Osteocyte (in vitro differentiated cells): ENCODE measurements around the gene DENND6B. TPM values are rescaled to one million over a fixed set of nuclear protein-coding genes. Genes with fewer than 3 reads are reported as not detected.

Experiments
- DNase-seq: peaks from one replicate; pipeline ENCODE4 v3.0.0; 2021; ENCODE audit warnings: mixed read lengths; ENCODE audit not compliant: unreplicated experiment; ENCODE audit errors: extremely low spot score
- H3K27ac Mint-ChIP-seq: one replicate; pipeline ENCODE4 v1.8.0; 2021; ENCODE audit warnings: mild to moderate bottlenecking, mixed read lengths; ENCODE audit not compliant: unreplicated experiment
- H3K27me3 Mint-ChIP-seq: one replicate; pipeline ENCODE4 v1.8.0; 2021; ENCODE audit warnings: mixed read lengths; ENCODE audit not compliant: unreplicated experiment
- H3K36me3 Mint-ChIP-seq: one replicate; pipeline ENCODE4 v1.8.0; 2021; ENCODE audit warnings: mixed read lengths; ENCODE audit not compliant: unreplicated experiment
- H3K4me1 Mint-ChIP-seq: one replicate; pipeline ENCODE4 v1.8.0; 2021; ENCODE audit warnings: mixed read lengths; ENCODE audit not compliant: unreplicated experiment
- H3K4me3 Mint-ChIP-seq: one replicate; pipeline ENCODE4 v1.8.0; 2021; ENCODE audit warnings: mild to moderate bottlenecking, moderate library complexity, mixed read lengths; ENCODE audit not compliant: unreplicated experiment
- H3K9me3 Mint-ChIP-seq: one replicate; pipeline ENCODE4 v1.8.0; 2021; ENCODE audit warnings: mixed read lengths; ENCODE audit not compliant: unreplicated experiment
- CTCF ChIP-seq: fragments of 200-600 bp; sonication (generic); IDR thresholded peaks from 2 replicates; pipeline ENCODE4 v1.5.0; 2021; ENCODE audit warnings: antibody characterized with exemption, mild to moderate bottlenecking, moderate library complexity
- total RNA-seq: library from RNA; stranded (reverse); gene quantifications from 2 replicates; pipeline ENCODE4 v1.2.1, GENCODE V29; 2021

The DENND6B gene
- total RNA-seq, 1 donor from 2014 or later = 10.8 TPM

GRCh38 chr22:50343541-50343935 lies 16.7 kb upstream of the DENND6B start:
- Mint-ChIP-seq H3K4me1 (peaks cover 8% of the 10 kb centered on the region), H3K4me3 (peak overlapping the region; percentile 62), H3K27ac (no peak overlapping the region), H3K36me3 (no peaks in the 10 kb centered on the region), H3K9me3 (no peaks in the 10 kb centered on the region), H3K27me3 (no peaks in the 10 kb centered on the region)
- no peak for DNase-seq
- TF ChIP-seq CTCF = no peak

GRCh38 chr22:50342651-50343540 lies 16.1 kb upstream of the DENND6B start, which contains the start of gene PPP6R2:
PPP6R2 (plus strand) TSS chr22:50343327; CDS start chr22:50393909, 50,582 bp downstream.
- no peak for TF ChIP-seq CTCF
- peaks cover 8% of the 10 kb centered on the region for H3K4me1 Mint-ChIP-seq
- peak within 1 kb of the TSS; percentile 84 for H3K27ac Mint-ChIP-seq
- H3K9me3 Mint-ChIP-seq = no peaks in the 10 kb centered on the region
- H3K36me3 Mint-ChIP-seq = no peaks in the 10 kb centered on the region
- H3K4me3 Mint-ChIP-seq = peak within 1 kb of the TSS; percentile 77
- H3K27me3 Mint-ChIP-seq = no peaks in the 10 kb centered on the region
- peak; percentile 95 for DNase-seq

GRCh38 chr22:50341977-50342650 lies 15.3 kb upstream of the DENND6B start:
- Mint-ChIP-seq H3K9me3 (no peaks in the 10 kb centered on the region), H3K4me3 (peak overlapping the region; percentile 77), H3K27ac (peak overlapping the region; percentile 84), H3K27me3 (no peaks in the 10 kb centered on the region), H3K4me1 (peaks cover 8% of the 10 kb centered on the region), H3K36me3 (no peaks in the 10 kb centered on the region)
- peak; percentile 98 for TF ChIP-seq CTCF
- peak; percentile 95 for DNase-seq

- TF ChIP-seq CTCF = no peak
- DNase-seq = no peak
- H3K9me3 Mint-ChIP-seq = no peaks in the 10 kb centered on the region
- no peaks in the 10 kb centered on the region for H3K27me3 Mint-ChIP-seq
- H3K4me3 Mint-ChIP-seq = no peak overlapping the region
- H3K4me1 Mint-ChIP-seq = peaks cover 7% of the 10 kb centered on the region
- H3K27ac Mint-ChIP-seq = no peak overlapping the region
- no peaks in the 10 kb centered on the region for H3K36me3 Mint-ChIP-seq
These were observed 13.4 kb upstream of the DENND6B start for GRCh38 chr22:50339945-50340879.
